Ascending aorta (tissue), 2 donors: ENCODE results near the gene ZC3H7B. TPM values are rescaled to one million over a fixed set of nuclear protein-coding genes. Genes with fewer than 3 reads are reported as not detected.

Experiments used
- DNase-seq, 2 donors: peaks; one replicate each; pipeline ENCODE4 v3.0.0-alpha.2; 2019; ENCODE audit warnings: low spot score in 2 of 2
- H3K27ac ChIP-seq, 2 donors: fragments of 200-600 bp; sonication (generic); one replicate each; pipeline ENCODE4 v1.5.1; 2016 to 2017; ENCODE audit warnings: mild to moderate bottlenecking in 1 of 2
- H3K27me3 ChIP-seq: fragments of 200-600 bp; sonication (generic); one replicate; pipeline ENCODE4 v1.5.1; 2017
- H3K36me3 ChIP-seq, 2 donors: fragments of 200-600 bp; sonication (generic); one replicate each; pipeline ENCODE4 v1.5.1; 2016
- H3K4me1 ChIP-seq, 2 donors: fragments of 200-600 bp; sonication (generic); one replicate each; pipeline ENCODE4 v1.5.1; 2016 to 2017; ENCODE audit warnings: mild to moderate bottlenecking in 1 of 2
- H3K4me3 ChIP-seq, 2 donors: fragments of 200-600 bp; sonication (generic); one replicate each; pipeline ENCODE4 v1.5.1; 2016 to 2017; ENCODE audit warnings: mild to moderate bottlenecking in 1 of 2
- H3K9me3 ChIP-seq, 2 donors: fragments of 200-600 bp; sonication (generic); one replicate each; pipeline ENCODE4 v1.5.1; 2016
- CTCF ChIP-seq, 3 experiments: fragments of 200-600 bp in 2 of 3; fragments of 450-650 bp in 1 of 3; sonication (generic) in 2 of 3; IDR thresholded peaks; one replicate each; pipeline ENCODE4 v1.5.1; 2016 to 2019; ENCODE audit warnings: antibody characterized with exemption in 3 of 3, mild to moderate bottlenecking in 1 of 3, moderate library complexity in 1 of 3
- intact Hi-C: fragments of 100-400 bp; cut with DNase I; formaldehyde crosslinking; loops from one replicate; pipeline ENCODE4 v1.15.1; 2023
- total RNA-seq: library from RNA; depleted of rRNA; stranded (reverse); fragments of >200 nt; gene quantifications from one replicate; pipeline ENCODE4 v1.1.0, GENCODE V29; 2016

Gene ZC3H7B
- total RNA-seq, 1 donor from 2014 or later: 54.9 TPM

DNA sequence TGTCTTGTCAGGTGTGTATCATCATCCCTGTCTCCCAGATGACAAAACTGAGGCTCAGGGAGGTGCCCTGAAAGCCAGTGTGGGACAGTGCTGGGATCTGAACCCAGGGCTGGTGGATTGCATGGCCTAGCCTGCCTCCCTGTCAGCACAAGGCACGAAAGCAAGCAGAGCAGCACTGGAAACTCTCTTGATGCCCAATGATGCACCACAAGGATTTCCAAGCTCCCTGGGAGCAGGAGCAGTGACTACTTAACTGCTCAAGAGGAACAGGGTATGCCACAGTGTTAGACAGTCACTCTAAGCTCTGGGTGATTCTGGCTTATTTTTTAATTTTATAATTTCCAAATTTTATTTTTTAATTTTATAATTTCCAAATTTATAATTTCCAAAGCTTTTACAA is 9.0 kb downstream of the ZC3H7B start:
- TF ChIP-seq CTCF (IDR thresholded peaks at IDR 0.05): no peak
- Histone ChIP-seq H3K27ac (no peak overlapping the region), H3K4me3 (no peak overlapping the region), H3K36me3 (peaks cover 0 to 5% of the 10 kb centered on the region in 2 donors), H3K27me3 (no peaks in the 10 kb centered on the region), H3K4me1 (no peaks in the 10 kb centered on the region), H3K9me3 (no peaks in the 10 kb centered on the region)
- intact Hi-C loops: no loop called here
- DNase-seq: no peak

- Histone ChIP-seq H3K4me3 (no peak overlapping the region), H3K4me1 (no peaks in the 10 kb centered on the region), H3K9me3 (no peaks in the 10 kb centered on the region), H3K27ac (no peak overlapping the region), H3K27me3 (no peaks in the 10 kb centered on the region), H3K36me3 (peaks cover 0 to 5% of the 10 kb centered on the region in 2 donors)
- no peak for TF ChIP-seq CTCF (IDR thresholded peaks at IDR 0.05)
- intact Hi-C loops: no loop called here
- DNase-seq: no peak
These were observed 10.2 kb downstream of the ZC3H7B start for GRCh38 chr22:41311487-41311886.

DNA sequence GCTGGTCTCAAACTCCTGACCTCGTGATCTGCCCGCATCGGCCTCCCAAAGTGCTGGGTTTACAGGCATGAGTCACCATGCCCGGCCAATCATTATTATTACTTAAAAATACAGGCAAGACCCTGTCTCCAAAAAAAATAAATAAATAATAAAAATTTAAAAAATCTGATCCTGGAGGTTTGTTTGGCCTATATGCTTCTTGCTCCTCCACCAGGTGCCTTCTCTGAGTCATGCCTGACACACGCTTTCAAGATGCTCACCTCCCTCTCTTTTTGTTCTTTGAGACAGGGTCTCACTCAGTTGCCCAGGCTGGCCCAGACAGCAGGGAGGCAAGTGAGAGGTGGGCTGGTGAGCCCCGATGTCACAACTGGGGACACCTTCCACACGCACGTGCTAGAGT is 13.5 kb downstream of the ZC3H7B start:
- intact Hi-C loops: no loop called here
- peaks cover 0 to 5% of the 10 kb centered on the region in 2 donors for H3K36me3 ChIP-seq
- no peak for TF ChIP-seq CTCF (IDR thresholded peaks at IDR 0.05)

DNA sequence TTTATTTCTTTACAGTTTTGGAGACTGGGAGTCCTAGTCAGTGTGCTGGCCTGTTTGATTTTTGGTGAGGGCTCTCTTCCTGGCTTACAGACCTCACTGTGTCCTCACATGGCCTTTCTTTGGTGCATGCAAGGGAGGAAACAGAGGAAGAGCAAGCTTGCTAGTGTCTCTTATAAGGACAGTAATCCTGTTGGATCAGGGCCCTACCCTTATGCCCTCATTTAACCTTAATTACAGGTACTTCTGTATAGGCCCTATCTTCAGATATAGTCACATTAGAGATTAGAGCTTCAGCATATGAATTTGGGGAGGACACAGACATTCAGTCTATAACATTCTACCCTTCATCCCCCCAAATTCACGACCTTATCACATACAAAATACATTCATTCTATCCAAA is 14.3 kb downstream of the ZC3H7B start:
- no peak for TF ChIP-seq CTCF (IDR thresholded peaks at IDR 0.05)
- H3K9me3 ChIP-seq: no peaks in the 10 kb centered on the region
- intact Hi-C loops: no loop called here
- H3K27ac ChIP-seq: no peak overlapping the region
- peaks cover 3 to 5% of the 10 kb centered on the region in 2 donors for H3K36me3 ChIP-seq
- no peaks in the 10 kb centered on the region for H3K4me1 ChIP-seq
- no peak for DNase-seq
- H3K27me3 ChIP-seq: no peaks in the 10 kb centered on the region
- no peak overlapping the region for H3K4me3 ChIP-seq

More for the DNA sequence above, 13.5 kb downstream of the ZC3H7B start:
- H3K27me3 ChIP-seq: no peaks in the 10 kb centered on the region
- DNase-seq: no peak
- no peak overlapping the region for H3K4me3 ChIP-seq
- H3K4me1 ChIP-seq: no peaks in the 10 kb centered on the region
- H3K9me3 ChIP-seq: no peaks in the 10 kb centered on the region
- H3K27ac ChIP-seq: no peak overlapping the region

GRCh38 chr22:41320416-41321240 is 19.3 kb downstream of the ZC3H7B start:
- peaks cover 13 to 40% of the 10 kb centered on the region in 2 donors for H3K36me3 ChIP-seq
- no peak for DNase-seq
- H3K4me3 ChIP-seq: no peak overlapping the region
- TF ChIP-seq CTCF (IDR thresholded peaks at IDR 0.05): no peak
- H3K4me1 ChIP-seq: no peaks in the 10 kb centered on the region
- H3K27me3 ChIP-seq: no peaks in the 10 kb centered on the region
- H3K27ac ChIP-seq: no peak overlapping the region
- no peaks in the 10 kb centered on the region for H3K9me3 ChIP-seq
- intact Hi-C loops: no loop called here
